Measurements from ENCODE around the gene TMEM198.
A peak's percentile ranks its signal among the peaks of the same experiment; 100 is the strongest.

The TMEM198 gene

DNA sequence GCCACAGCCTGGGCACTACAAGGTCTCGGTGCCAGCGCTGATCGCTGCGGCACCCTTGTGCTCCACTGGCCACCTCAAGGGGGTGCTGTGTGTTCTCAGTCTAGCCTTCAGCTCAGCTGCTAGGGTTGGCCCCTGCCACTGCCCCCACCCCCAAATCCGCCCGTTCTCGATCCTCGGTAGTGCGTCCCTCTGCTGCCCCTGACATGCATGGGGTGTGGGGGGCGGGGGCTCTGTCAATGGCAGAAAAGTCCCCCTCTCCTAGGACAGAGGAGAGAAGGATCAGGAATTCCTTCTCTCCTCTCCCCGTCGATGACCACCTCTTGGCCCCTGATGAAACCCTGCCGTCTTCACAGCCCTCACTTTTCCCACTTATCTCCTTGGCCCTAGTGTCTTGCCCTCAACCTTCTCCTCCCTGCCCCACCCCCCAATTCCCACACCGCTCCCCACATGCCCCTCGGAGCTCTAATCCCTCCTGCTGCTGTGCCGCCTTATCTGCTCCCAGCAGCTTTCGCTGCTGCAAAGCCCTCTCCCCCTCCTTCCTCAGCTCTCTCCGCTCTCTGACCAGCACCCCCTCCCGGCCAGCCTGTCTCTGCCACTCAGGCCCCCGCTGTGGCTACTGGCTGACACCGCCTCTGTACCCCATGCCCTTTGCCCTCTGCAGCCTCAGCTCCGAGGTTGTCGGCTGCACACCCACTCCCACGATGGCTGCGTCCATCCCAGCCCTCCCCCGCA, 33.9 kb upstream of the TMEM198 start:
- peak; percentile 76 for DNase-seq

DNA sequence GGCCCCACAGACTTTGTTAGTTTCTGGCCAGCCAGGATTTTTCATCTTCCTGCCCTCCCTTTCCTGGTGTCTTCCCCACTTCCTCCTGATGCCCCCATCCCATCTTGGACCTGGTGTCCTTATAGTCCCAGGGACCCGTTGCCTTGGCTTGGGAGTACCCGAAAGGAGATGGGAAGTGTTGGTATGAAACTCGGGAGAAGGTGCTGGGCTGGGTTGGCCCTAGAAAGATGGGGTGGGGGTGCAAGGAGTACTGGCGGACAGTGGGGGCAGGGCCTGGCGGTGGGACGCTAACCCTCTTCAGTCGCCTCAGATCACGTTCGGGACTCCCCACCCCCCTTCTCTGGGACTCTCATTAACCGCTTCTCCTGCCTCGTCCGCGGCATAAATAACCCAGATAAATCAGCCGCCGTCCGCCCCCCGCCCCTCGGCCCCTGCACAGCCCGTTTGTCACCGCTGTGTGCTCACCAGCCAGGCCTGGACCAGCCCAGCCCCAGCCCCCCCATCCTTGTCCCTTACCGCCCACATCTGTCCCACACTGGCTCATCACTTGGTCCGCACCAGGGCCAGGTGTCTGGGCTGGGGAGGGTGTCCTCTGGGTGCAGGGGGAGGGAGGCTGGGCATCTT, 33.2 kb upstream of the TMEM198 start:
- DNase-seq: no peak

DNA sequence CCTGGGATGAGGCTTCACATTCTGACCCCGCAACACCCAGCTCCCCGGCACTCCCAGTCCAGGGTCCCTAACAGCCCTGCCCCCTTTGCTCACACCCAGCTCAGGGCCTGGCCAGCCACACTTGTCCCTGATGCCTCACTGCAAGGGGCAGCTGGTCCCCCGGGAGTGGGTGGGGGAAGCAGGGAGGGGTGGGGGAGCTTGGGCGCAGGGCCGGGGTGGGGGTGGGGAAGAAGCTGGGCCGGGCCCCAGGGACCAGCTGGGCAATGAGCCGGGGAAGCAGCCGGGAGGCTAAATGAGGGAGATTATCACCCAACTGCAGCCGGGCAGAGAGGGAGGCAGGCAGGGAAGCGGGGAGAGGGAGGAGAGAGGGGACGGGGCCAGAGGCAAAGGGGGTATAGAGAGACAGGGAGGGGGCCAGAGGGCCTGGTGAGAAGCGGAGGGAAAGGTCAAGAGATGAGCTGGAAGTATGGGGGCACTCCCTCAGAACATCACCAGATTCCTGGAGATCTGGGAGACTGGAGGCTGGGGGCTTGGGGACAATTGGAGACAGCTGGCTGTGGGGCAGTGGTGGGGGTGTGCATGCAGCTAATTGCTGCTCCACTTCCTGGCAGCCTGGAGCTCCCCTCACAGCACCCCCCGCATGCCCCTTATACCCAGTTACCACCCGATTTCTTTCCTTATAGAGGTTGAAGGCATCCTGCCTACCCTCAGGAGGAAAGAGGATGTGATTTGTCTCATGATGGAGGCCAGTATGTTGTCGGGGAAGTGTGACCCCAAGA, 32.1 kb upstream of the TMEM198 start:
- DNase-seq: no peak

DNA sequence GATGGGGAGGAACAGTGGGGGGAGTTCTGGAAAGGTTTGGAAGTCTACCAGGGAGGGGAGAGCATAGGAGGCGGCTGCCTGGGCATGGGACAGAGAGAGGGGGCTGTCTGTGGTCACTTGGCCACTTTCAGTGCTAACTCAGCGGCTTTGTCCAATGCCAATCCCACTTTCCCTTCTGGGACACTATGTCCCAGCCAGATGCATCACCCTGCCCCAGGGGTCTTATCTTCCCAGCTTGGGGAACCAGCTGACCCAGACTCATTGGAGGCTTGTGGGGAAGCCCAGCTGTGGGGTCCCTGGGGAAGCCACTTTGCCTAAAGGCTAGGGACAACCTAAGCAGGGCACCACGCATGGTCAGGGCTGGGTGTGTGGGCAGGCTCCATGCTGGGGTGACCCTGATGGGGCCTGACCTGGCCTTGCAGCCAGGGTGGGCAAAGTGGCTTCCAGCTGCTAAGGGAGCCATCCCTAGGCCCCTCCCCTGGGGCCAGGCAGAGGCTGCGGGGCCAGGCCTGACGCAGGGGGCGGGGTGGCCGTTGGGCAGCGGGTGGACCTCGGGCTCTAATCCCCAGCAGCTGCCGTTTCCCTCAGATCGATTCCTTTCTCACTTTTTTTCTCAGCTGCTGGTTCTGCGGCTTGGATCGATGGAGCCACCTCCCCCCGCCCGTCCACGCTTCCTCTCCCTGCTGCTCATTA, 31.2 kb upstream of the TMEM198 start:
- no peak for DNase-seq

DNA sequence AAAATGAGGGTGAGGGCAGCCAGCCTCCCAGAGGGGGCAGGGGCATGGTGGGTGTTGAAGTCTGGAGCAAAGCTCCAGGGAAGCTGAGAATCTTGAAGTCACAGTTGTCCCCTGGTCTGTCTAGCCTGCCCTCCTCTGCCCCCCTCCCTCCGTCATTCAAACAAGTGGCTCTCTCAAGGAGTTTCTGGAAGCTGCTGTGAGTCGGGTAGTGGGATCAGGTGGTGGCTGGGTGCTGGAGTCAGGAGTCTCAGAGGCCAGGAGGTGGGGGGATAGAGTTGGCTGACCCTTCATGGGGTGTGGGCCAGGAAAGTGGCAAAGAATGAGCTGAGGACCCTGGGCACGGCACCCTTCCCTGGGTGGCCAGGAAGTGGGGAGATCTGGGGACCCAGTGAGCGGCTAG, 30.0 kb upstream of the TMEM198 start:
- DNase-seq: no peak

DNA sequence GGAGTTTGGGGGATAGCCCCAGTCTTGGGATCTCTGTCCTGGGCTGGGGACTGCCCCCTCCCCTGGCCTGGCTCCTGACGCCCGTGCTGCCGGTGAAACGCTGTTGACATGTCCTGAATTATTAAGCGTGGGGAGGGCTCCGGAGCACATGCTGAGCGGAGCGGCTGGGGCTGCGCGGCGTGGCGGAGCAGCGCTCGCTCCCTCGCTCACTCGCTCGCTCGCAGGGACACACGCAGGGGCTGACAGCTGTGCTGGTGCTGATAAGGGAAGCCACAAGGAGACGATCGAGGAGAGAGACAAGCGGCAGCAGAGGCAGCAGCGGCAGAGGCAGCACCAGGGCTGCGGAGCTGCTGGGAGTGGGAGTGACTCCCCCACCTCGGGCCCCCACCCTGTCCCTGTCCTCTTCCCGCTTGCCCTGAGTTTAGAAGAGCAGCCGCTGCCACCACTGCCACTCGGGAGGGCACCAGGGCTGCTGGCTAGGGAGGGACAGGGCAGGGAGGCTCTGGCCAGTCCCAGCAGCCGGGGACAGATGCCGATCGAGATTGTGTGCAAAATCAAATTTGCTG, 29.5 kb upstream of the TMEM198 start, which contains the start of gene ASIC4:
Gene ASIC4 (plus strand): TSS at position 287 of the 566 bp plus-strand sequence. CDS start 243 bp downstream, at position 530.
- DNase-seq: no peak

DNA sequence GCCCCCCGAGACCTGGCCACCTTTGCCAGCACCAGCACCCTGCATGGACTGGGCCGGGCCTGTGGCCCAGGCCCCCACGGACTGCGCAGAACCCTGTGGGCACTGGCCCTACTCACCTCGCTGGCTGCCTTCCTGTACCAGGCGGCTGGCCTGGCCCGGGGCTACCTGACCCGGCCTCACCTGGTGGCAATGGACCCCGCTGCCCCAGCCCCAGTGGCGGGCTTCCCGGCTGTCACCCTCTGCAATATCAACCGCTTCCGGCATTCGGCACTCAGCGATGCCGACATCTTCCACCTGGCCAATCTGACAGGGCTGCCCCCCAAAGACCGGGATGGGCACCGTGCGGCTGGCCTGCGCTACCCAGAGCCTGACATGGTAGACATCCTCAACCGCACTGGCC, 29.0 kb upstream of the TMEM198 start:
- no peak for DNase-seq

DNA sequence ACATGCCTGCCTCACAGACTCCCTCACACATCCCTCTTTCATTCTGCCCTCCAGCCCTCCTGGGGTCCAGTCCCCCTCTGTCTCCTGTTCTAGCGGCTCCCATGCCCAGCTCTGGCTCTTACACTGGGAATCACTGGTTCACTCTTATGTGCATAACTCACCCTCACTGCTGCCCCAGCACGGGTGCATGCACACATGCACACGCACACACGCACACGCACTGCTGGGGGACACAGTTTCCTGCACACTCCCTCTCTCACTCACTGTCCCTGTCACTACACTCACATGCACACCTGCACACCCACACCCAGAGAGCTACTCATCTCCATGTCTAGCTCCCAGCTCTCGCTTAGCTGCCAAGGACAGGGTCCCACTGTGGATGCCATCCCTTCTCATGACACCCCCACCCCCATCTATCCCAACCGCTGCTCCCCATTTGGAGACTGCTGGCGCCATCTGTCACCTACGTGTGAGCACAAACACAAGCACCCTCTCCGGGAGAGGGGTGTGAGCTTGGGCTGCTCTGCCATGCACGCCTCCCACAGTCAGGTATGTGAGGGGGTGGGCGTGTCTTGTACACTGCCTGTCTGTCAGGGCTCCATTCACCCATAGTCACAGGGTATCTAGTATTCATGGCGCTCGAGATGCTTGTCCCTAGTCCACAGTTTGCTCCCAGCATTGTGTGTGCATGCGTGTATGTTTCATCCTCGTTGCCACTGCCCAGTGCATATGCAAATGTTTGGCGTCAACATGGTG, 27.8 kb upstream of the TMEM198 start:
- DNase-seq: no peak

DNA sequence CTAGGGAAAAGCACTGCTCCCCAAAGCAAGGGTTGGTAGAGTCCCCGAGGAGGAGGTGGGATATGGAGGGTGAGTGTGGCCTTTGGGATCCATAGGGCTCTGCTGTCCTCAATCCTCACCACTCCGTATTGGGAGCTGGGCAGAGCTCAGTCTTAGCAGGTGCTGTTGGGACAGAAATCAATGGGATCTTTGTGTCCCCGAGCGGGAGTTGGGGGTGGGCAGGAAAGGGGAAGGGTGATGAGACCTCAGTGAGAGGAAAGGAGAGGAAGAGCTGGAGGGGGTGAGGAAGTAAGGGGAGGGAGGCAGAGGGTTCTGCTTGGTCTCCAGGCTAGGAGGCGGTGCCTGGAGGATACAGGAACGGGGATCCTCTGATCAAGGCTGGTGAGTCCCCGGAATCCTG, 26.9 kb upstream of the TMEM198 start:
- DNase-seq: no peak

DNA sequence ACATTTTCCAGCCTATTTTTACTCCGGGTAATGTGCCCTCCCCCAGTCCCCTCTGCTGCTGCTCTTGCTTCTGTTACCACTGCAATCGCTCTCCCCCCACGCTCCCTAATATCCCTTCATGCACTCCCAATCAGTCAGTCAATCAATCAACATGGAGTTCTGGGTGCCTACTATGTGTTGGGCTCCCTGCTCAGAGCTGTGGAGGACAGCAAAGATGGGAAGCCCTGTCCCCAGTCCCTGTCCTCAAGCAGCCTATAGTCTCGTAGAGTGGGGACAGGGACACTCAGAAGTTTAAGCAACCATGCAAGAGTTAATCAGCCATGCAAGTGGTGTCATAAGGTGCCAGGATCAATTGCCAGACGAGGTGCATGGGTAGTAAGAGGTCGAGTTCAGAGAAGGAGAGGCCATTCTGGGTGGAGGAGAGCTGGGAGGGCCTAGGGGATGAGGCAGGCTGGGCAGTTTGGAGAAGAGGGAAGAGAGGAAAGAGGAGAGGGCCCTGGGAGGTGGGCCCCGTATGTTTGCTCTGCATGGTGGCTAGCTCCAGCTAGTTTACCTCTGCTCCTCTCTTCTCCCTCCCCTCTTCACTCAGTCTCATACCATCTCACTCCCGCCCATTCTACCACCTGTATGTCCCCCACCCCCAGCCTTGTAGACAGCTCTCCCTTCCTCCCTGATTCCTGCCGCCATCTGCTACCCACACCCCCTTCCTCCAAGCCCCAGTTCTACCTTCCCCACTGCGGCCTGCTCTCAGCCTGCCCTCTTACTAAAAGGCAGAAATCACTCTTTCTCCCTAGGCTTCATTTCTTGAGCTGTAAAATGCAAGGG, 25.7 kb upstream of the TMEM198 start:
- no peak for DNase-seq

DNA sequence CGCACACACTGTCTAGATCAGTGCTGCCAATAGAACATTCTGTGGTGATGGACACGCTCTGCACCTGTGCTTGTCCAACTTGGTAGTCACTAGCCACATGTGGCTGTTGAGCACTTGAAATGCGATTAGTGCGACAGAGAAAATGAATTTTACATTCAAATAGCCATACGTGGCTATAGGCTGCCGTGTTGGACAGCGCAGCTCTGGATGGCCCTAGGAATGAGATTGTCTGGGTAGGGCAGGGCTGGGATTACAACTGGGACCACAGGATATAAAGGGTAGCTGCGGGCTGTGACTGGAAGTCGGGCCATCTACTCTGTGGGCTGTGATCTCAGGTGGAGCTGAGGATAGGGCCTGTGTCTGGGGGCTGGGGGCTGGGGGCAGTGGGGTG, 24.3 kb upstream of the TMEM198 start:
- no peak for DNase-seq

DNA sequence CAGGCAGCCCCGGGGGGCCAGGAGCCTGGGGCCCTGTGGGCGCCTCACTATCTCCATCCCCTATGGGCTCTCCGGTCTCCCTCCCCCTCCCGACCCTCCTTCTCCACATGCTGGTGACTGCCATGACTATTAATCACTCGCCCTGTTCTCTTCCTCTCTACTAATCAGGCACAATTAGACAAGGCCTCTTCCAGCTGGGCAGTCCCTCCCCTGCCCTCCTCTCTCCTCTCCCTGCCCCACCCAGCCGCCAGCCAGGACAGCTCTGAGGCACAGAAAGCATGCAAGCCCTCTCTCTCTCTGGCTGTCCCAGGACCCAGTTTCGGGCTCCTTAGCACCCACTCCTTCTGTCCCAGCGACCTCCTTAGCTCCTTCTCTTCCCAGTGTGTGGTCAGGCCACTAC, 23.7 kb upstream of the TMEM198 start:
- no peak for DNase-seq

DNA sequence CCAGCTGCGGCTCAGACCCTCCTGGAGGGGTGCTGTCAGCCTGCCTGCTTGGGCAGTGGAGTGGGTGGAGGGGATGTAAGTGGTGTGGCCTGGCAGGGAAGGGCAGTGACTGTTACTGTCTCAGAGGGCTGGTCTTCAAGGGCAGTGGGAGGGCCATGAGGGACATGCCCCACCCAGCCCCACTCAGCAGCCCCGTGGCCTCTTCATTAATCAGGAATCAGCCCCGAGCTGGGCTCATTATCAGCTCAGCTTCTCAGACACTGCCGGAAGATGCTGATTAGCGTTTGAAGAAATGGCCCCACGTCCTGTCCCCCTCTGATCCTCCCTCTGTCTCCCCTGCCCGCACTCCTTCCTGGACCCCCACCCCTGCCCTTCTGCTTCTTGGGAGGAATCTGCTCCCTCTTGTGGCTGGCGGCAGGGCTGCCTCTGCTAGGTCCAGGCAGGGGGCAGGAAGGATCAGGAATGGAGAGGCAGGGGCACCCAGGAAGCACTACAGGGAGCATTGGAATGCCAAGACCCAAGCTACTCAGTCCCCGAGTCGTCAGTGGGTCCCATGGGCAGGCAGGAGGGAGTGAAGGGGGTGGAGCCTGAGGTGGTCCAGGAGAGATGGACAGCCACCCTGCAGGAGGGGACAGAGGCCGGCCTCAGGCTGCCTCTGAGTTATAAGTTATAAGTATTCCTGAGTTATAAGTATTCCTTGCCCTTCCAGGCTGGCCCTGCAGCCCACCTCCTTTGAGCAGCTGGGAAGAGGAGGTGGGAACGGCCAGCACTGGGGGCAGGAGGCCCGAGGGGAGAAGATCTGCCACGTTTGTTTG, 22.6 kb upstream of the TMEM198 start:
- no peak for DNase-seq

DNA sequence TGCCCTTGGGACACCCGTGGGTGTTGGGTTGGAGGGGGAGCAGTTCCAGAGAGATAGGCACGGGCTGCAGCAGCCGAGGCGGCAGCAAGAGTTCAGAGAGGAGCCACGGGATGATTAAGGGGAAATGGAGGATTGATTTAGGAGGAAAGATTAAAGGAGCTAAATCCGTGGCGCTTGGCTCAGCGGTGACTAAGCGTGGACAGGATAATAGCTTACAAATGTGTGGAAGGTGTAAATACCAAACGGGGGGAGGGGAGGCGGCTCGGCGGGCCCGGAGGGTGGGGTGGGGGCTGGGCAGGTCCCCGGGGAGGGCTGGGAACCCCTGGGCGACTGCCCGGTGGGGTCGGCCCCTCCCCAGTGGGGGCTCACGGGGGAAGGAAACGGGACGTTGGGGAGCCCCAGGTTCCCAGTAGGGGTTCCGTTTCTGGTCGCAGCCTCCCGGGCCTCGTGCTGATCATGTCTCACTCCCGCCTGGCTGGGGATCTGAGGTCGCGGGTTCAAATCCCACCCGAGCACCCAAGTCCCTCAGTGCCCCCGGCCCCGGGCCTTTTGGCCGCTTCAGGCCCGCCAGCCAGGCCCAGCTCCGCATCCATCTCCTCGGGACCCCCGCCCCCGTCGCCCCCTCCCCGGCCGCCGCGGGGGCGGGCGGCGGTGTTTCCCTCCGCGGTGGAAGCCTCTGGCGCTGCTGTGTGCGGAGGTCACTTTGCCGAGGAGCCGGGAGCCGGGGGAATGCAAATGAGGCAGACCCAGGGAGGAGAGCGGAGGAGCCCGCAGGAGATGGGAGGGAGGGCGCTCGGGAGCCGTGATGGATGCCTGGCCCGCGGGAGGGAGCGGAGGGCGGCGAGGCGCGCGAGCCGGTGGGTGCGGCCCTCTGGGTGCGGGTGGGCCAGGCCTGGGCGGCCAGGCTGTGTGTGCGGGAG, 21.5 kb upstream of the TMEM198 start:
- no peak for DNase-seq

DNA sequence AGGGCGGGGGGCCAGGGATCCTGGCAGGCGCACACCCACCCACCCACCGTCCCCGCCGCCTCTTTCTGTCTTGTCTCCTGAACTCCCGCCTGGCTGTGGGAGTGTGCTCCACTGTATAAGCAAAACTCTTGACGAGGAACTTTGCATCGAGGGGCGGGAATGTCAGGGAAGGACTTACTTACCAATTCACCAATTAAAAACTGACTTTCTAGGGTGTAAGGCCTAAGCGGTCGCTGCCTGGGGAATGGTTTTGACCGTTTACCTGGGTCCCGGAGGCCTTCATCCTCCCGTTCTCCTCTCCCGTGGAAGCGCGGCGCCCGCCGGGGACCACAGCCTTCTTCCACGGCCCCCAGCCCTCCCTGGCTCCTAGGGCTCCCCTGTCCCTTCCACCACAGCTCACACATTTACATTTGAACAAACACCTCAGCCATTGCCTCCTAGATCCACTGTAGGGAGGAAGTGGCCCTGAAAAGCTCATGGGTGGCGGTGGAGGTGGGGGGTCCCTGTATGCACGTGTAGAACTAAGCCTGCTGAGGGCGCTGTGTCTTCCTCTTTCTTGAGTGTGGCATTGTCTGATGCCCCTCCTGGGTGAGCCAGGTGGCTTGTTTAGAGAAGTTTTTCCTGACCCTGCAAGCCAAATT, 20.7 kb upstream of the TMEM198 start:
- DNase-seq: no peak

DNA sequence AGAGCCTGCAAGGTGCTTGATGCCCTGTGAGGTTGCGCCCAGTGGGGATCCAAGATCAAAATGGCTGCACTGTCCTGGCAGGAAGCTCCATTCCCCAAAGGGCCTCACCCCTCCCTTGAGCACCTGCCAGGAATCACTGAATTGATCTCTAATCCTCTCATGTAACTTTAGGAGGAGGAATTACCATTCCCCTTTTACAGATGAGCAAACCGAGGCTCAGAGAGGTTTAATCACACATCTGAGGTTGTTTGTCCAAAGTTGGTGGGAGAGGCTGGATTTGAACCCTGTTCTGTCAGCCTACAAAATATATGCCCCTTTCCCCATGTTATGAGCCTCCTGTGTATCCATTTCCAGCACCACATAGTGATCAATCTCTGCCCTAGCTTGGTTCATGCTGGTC, 19.0 kb upstream of the TMEM198 start:
- DNase-seq: no peak

DNA sequence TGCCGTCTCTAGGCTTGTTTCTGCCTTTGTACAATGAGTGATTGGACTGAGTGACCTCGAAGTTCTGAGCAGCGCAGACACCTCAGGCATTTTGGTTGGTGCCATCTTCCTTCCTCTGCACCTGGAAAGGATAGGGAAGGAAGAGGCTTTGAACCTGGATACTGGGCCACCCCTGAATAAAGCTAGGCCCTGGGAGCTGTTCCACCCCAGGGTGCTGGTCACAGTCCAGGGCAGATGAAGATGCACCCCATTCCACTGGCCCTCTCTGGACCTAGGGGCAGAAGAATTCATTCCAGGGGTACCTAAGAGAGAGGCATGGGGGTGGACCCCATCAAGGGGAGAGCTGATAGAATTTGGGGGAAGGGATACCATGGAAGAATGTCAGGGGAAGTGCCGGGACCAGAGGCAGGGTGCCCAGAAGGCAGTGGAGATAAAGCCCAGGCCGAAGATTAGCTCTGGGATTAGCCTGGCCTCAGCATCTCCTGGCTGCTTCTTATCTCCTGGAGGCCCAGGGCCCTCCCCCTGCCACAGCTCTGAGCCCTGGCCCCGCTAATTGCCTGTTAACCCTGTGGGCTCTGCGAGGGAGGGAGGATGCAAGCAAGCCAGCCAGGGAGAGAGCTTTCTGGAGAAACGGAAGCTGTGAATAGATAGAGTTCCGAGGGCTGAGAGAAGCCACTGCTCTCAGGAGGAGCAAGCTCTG, 18.1 kb upstream of the TMEM198 start:
- DNase-seq: no peak
